ENCODE data around the gene PPP2R1A.

PPP2R1A gene

DNA sequence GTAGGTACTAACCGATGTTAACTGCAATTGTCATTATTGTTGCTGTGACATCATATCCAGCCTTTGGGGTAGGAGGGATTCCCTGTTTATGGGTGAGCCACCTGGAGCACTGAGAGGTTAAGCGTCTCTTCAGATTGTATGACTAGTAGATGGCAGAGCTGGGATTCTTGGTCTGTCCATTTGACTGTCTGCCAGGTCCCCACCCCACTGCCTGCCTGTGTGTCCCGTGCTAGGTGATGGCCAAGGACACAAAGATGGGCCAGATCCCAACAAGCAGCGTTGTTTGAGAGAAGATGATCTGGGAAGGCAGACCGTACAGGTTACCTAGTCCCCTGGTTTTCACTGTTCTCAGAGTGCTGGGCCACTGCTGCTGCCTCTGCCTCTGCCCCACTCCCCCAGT is 16.6 kb downstream of the PPP2R1A start:
- no peak for DNase-seq

DNA sequence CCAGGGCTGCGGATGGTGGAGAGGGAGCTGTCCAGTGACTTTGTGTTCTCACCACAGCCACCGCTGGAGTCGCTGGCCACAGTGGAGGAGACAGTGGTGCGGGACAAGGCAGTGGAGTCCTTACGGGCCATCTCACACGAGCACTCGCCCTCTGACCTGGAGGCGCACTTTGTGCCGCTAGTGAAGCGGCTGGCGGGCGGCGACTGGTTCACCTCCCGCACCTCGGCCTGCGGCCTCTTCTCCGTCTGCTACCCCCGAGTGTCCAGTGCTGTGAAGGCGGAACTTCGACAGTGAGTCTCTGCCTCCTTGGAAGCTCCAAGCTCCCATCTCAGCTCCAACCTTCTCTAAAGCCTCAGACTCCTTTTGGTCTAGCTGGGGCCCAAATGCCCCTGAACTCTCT is 21.4 kb downstream of the PPP2R1A start:
- no peak for DNase-seq

DNA sequence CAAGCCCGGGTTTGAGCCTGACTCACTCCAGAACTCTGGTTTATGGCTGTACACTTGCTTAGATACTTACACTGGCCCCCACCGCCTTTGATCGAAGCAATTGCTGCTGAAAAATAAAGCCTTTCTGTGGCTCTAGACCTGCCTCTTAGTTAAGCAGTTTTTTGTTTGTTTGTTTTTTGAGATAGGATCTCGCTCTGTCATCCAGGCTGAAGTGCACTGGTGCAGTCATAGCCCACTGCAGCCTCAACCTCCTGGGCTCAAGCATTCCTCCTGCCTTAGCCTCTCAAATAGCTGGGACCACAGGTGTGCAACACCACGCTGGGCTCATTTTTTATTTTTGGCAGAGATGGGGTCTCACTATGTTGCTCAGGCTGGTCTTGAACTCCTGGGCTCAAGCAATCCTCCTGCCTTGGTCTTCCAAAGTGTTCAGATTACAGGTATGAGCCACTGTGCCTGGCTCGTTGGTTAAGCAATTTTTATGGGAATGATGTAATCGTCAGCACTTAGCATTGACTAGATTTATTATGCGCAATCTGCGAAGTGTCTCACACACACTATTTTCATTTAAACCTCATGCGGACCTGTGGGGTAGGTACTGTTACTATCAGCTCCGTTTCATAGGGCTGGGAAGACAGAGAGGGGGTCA is 22.2 kb downstream of the PPP2R1A start:
- no peak for DNase-seq

- no peak for DNase-seq
These were observed 22.9 kb downstream of the PPP2R1A start for GRCh38 chr19:52212572-52213255.

- DNase-seq, result no peak
These were observed 24.4 kb downstream of the PPP2R1A start for GRCh38 chr19:52214241-52214640.

- DNase-seq, result no peak
These were observed 26.5 kb downstream of the PPP2R1A start for GRCh38 chr19:52216401-52216800.

- no peak for DNase-seq
These were observed 27.7 kb downstream of the PPP2R1A start for GRCh38 chr19:52217576-52217975.

- DNase-seq, result no peak
These were observed 29.8 kb downstream of the PPP2R1A start for GRCh38 chr19:52219611-52220010.

DNA sequence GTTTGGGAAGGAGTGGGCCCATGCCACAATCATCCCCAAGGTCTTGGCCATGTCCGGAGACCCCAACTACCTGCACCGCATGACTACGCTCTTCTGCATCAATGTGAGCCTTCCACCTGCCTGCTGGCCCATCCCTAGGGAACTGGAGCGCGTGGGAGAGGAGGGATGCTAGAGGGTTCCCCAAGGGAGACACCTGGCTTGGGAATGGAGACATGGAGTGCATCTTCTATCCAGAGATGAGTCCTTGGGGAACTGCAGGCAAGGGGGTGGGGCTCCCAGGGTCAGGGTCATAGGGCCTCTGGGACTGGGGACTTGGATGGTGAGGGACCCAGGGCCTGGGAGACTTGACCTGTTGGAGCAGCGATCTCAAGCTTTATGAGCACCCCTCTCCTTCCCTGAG is 31.2 kb downstream of the PPP2R1A start:
- DNase-seq, result no peak

DNA sequence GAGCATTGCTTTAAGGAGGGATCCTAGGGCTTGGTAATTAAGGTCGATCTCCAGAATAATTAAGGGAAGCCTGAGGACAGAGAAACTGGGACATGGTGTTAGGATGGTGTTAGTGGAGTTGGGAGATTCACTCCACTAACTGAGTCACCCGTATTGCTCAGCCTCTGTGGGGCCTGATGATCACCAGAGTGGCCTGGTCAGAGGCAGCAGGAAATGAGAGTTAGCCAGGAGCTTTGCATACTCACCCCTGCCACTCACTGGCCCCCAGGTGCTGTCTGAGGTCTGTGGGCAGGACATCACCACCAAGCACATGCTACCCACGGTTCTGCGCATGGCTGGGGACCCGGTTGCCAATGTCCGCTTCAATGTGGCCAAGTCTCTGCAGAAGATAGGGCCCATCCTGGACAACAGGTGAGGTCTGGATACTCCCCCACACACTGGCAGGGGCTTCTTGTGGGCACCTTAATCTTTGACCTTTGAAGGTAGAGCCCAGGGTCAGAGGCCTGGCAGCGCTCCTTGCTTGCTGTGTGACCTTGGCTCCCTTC is 32.1 kb downstream of the PPP2R1A start:
- no peak for DNase-seq

DNA sequence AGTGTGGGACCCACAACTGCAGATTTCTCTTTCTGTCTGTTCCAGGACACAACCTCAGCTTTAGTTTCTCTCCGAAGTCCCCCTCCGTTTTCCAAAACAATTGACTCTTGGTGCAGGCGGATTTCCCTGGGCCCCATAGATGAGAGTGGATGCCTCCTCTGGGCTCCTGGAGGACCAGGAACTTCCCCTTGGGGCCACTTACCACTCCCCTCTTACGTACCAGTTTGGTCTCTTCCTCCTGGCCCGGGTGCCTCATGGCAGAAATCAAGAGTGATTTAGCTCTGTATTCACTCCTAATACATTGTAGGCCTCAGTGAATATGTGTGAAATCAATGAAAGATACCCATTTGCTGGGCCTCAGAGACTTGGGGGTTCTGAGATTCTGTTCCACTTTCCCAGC is 34.4 kb downstream of the PPP2R1A start:
- no peak for DNase-seq

- no peak for DNase-seq
These were observed 36.8 kb downstream of the PPP2R1A start for GRCh38 chr19:52226652-52227051.

- no peak for DNase-seq
These were observed 37.5 kb downstream of the PPP2R1A start for GRCh38 chr19:52227196-52227940.

- no peak for DNase-seq
These were observed 38.1 kb downstream of the PPP2R1A start for GRCh38 chr19:52227980-52228379.

GRCh38 chr19:52229524-52229923 is 39.7 kb downstream of the PPP2R1A start:
- DNase-seq, result no peak

GRCh38 chr19:52230685-52231084 is 40.8 kb downstream of the PPP2R1A start:
- no peak for DNase-seq

- no peak for DNase-seq
These were observed 41.5 kb downstream of the PPP2R1A start for GRCh38 chr19:52231154-52231910.

- no peak for DNase-seq
These were observed 44.6 kb downstream of the PPP2R1A start for GRCh38 chr19:52234406-52234805.

- DNase-seq, result no peak
These were observed 47.3 kb downstream of the PPP2R1A start for GRCh38 chr19:52237197-52237596.

DNA sequence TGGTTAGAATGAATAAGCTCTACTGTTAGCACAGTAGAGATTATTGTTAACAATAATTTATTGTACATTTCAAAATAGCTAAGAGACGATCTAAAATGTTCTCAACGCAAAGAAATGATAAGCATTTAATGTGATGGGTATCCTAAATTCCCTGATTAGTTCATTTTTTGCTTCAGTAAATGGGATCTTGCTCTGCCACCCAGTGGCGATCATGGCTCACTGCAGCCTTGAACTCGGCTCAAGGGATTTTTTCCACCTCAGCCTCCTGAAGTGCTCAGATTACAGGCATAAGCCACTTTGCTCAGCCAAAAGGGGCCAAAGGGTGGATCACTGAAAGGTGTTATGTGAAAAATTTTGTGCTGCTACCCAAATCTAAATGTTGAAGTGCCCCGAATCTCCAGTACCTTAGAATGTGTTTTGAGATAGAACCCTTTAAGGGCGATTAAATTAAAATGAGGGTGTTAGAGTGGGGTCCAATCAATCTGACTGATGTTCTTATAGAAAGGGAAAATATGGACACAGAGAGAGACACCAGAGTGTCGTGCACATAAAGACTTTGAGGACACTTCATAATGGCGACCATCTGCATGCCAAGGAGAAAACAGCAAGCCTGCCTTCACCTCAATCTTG is 48.0 kb downstream of the PPP2R1A start:
- peak; percentile 59 for DNase-seq

GRCh38 chr19:52244021-52244420 is 54.2 kb downstream of the PPP2R1A start:
- no peak for DNase-seq

- peak; percentile 9 for DNase-seq
These were observed 58.4 kb downstream of the PPP2R1A start for GRCh38 chr19:52248241-52248640.

- no peak for DNase-seq
These were observed 68.6 kb downstream of the PPP2R1A start for GRCh38 chr19:52258426-52258825.

All from DMS79 treated with DMSO at 0.1 percent for 48 hours (cell line).